ENCODE measurements around the gene MSRB1. TPM values are rescaled to one million over a fixed set of nuclear protein-coding genes. Genes with fewer than 3 reads are reported as not detected.
"Not testable (repeated sequence)": the region's sequence is repeated elsewhere in the genome, so short reads cannot be mapped to it uniquely, and the experiment has no call there.

Gene MSRB1
- total RNA-seq, 1 donor from 2014 or later, result 23.7 TPM

DNA sequence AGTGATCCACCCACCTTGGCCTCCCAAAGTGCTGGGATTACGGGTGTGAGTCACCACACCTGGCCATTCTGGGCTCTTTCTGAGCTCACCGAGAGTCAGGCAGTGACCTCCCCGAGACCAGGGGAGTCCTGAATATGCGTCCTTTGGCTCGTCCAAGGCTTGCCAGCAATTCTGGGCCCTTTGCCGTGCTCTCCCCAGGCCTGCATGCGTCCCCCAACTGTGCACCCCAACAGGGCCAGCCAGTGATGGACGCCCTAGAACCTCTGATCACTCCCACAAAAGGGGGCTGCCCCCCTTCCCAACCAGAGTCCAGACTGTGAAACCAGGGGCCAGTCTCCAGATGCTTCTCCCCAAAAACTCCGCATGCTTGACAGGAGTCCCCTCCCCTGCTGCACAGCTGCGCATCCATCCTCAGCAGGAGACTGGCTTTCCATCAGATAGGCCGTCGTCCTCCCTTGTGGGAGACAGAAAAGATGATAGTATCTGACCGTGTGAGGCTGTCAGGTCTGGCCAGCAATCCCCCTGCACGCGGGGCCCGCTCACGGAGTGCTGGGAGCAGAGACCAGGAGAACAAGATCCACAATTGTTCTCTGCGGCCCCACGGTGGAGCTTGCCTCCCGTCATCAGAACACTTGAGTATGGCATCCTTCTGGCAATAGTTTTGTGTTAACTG lies 40.3 kb downstream of the MSRB1 start:
- Histone ChIP-seq H4K20me1 (ENCODE audit: insufficient read depth, low read length) (no peaks in the 10 kb centered on the region), H2AFZ (ENCODE audit: low read depth, low read length) (no peak overlapping the region), H3K36me3 (ENCODE audit: insufficient read depth, low read length) (no peaks in the 10 kb centered on the region), H3K4me1 (ENCODE audit: insufficient read depth, low read length) (no peaks in the 10 kb centered on the region), H3K4me2 (ENCODE audit: low read length) (no peak overlapping the region), H3K4me3 (ENCODE audit: insufficient read depth, low read depth, low read length) (no peak overlapping the region), H3K9me3 (ENCODE audit: insufficient read depth, low read depth, low read length) (no peaks in the 10 kb centered on the region), H3K27ac (ENCODE audit: low read depth, low read length) (no peak overlapping the region), H3K79me2 (ENCODE audit: insufficient read depth, low read length) (no peaks in the 10 kb centered on the region), H3K27me3 (ENCODE audit: insufficient read depth, low read length) (peaks cover 18% of the 10 kb centered on the region), H3K9ac (ENCODE audit: low read length) (no peak overlapping the region)
- DNase-seq (ENCODE audit: low read depth) (no peak), FAIRE-seq (no peak)
- H3K36me3 Mint-ChIP-seq (ENCODE audit: low read depth, unreplicated experiment), result no peaks in the 10 kb centered on the region
- H3K27ac Mint-ChIP-seq (ENCODE audit: unreplicated experiment), result no peak overlapping the region
- TF ChIP-seq, protein P1, sequence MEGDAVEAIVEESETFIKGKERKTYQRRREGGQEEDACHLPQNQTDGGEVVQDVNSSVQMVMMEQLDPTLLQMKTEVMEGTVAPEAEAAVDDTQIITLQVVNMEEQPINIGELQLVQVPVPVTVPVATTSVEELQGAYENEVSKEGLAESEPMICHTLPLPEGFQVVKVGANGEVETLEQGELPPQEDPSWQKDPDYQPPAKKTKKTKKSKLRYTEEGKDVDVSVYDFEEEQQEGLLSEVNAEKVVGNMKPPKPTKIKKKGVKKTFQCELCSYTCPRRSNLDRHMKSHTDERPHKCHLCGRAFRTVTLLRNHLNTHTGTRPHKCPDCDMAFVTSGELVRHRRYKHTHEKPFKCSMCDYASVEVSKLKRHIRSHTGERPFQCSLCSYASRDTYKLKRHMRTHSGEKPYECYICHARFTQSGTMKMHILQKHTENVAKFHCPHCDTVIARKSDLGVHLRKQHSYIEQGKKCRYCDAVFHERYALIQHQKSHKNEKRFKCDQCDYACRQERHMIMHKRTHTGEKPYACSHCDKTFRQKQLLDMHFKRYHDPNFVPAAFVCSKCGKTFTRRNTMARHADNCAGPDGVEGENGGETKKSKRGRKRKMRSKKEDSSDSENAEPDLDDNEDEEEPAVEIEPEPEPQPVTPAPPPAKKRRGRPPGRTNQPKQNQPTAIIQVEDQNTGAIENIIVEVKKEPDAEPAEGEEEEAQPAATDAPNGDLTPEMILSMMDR (IDR thresholded peaks at IDR 0.05; ENCODE audit: insufficient read depth, low read depth, low read length), result no peak
- TF ChIP-seq EZH2 (IDR thresholded peaks at IDR 0.05; ENCODE audit: insufficient read depth, low read length), result no peak
- peaks cover 3% of the 10 kb centered on the region for H3K4me1 Mint-ChIP-seq (ENCODE audit: low read depth, unreplicated experiment)
- H3K27me3 Mint-ChIP-seq (ENCODE audit: low read depth, unreplicated experiment), result peaks cover 47% of the 10 kb centered on the region
- H3K4me3 Mint-ChIP-seq (ENCODE audit: unreplicated experiment), result no peak overlapping the region
- no peaks in the 10 kb centered on the region for H3K9me3 Mint-ChIP-seq (ENCODE audit: unreplicated experiment)

DNA sequence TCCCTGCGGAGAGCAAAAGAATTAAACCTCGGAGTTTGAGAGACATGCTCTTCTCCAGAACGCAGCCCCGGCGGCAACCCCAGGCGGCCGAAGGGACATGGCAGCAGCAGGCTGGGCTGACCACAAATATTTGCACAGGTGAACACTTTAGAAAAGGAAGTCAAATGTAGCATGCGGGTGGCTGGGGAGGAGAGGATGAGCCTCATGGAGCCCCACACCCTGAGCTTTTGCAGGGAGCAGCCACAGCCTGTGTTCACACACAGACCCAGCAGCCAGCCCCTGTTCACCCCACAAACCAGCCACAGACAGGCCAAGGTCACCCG lies 42.6 kb downstream of the MSRB1 start:
- no peaks in the 10 kb centered on the region for H3K36me3 Mint-ChIP-seq (ENCODE audit: low read depth, unreplicated experiment)
- H3K9me3 ChIP-seq (ENCODE audit: insufficient read depth, low read depth, low read length), result no peaks in the 10 kb centered on the region
- H3K9me3 Mint-ChIP-seq (ENCODE audit: unreplicated experiment), result no peaks in the 10 kb centered on the region
- no peak overlapping the region for H2AFZ ChIP-seq (ENCODE audit: low read depth, low read length)
- H3K4me1 ChIP-seq (ENCODE audit: insufficient read depth, low read length), result no peaks in the 10 kb centered on the region
- no peaks in the 10 kb centered on the region for H3K4me1 Mint-ChIP-seq (ENCODE audit: low read depth, unreplicated experiment)
- no peaks in the 10 kb centered on the region for H3K79me2 ChIP-seq (ENCODE audit: insufficient read depth, low read length)
- peaks cover 54% of the 10 kb centered on the region for H3K27me3 Mint-ChIP-seq (ENCODE audit: low read depth, unreplicated experiment)
- H3K4me3 ChIP-seq (ENCODE audit: insufficient read depth, low read depth, low read length), result no peak overlapping the region
- H3K9ac ChIP-seq (ENCODE audit: low read length), result no peak overlapping the region
- H3K36me3 ChIP-seq (ENCODE audit: insufficient read depth, low read length), result no peaks in the 10 kb centered on the region
- peaks cover 10% of the 10 kb centered on the region for H3K27me3 ChIP-seq (ENCODE audit: insufficient read depth, low read length)
- no peaks in the 10 kb centered on the region for H4K20me1 ChIP-seq (ENCODE audit: insufficient read depth, low read length)
- no peak overlapping the region for H3K4me2 ChIP-seq (ENCODE audit: low read length)
- DNase-seq (ENCODE audit: low read depth) (no peak), FAIRE-seq (no peak)
- H3K27ac Mint-ChIP-seq (ENCODE audit: unreplicated experiment), result no peak overlapping the region
- TF ChIP-seq, protein P1 (IDR thresholded peaks at IDR 0.05; ENCODE audit: insufficient read depth, low read depth, low read length), result no peak
- no peak for TF ChIP-seq EZH2 (IDR thresholded peaks at IDR 0.05; ENCODE audit: insufficient read depth, low read length)
- H3K4me3 Mint-ChIP-seq (ENCODE audit: unreplicated experiment), result no peak overlapping the region
- H3K27ac ChIP-seq (ENCODE audit: low read depth, low read length), result no peak overlapping the region

DNA sequence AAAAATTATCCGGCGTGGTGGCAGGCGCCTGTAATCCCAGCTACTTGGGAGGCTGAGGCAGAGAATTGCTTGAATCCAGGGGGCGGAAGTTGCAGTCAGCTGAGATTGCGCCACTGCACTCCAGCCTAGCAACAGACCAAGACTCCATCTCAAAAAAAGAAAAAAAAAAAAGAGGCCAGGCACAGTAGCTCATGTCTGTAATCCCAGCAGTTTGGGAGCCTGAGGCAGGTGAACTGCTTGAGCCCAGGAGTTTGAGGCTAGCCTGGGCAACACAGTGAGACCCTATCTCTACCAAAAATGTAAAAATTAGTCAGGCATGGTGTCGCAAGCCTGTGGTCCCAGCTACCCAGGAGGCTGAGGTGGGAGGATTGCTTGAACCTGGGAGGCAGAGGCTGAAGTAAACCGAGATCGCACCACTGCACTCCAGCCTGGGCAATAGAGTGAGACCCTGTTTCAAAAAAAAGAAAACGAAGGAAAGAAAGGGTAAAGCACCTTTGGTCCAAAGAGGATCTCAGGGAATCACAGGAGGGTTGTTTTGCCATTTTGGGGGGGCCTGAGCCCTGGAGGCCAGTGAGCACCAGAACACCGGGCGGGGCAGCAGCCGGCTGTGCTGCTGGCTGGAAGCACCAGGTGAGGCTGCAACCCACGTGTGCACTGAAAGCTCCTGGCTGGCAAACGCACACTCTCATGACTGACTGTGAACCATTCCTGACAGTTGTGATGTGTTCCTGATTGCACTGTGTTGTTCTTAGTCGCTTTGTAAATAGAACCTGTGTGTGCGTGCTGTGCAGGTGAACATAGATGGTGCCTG lies 43.2 kb downstream of the MSRB1 start:
- H3K9me3 Mint-ChIP-seq (ENCODE audit: unreplicated experiment), result no peaks in the 10 kb centered on the region
- no peaks in the 10 kb centered on the region for H4K20me1 ChIP-seq (ENCODE audit: insufficient read depth, low read length)
- H3K27ac Mint-ChIP-seq (ENCODE audit: unreplicated experiment), result no peak overlapping the region
- H3K4me3 ChIP-seq (ENCODE audit: insufficient read depth, low read depth, low read length), result no peak overlapping the region
- H3K27me3 Mint-ChIP-seq (ENCODE audit: low read depth, unreplicated experiment), result peaks cover 51% of the 10 kb centered on the region
- H3K4me1 Mint-ChIP-seq (ENCODE audit: low read depth, unreplicated experiment), result no peaks in the 10 kb centered on the region
- H3K9me3 ChIP-seq (ENCODE audit: insufficient read depth, low read depth, low read length), result no peaks in the 10 kb centered on the region
- no peak overlapping the region for H2AFZ ChIP-seq (ENCODE audit: low read depth, low read length)
- H3K79me2 ChIP-seq (ENCODE audit: insufficient read depth, low read length), result no peaks in the 10 kb centered on the region
- no peaks in the 10 kb centered on the region for H3K4me1 ChIP-seq (ENCODE audit: insufficient read depth, low read length)
- no peaks in the 10 kb centered on the region for H3K36me3 ChIP-seq (ENCODE audit: insufficient read depth, low read length)
- H3K36me3 Mint-ChIP-seq (ENCODE audit: low read depth, unreplicated experiment), result no peaks in the 10 kb centered on the region
- H3K4me3 Mint-ChIP-seq (ENCODE audit: unreplicated experiment), result no peak overlapping the region
- DNase-seq (ENCODE audit: low read depth), result no peak
- H3K27me3 ChIP-seq (ENCODE audit: insufficient read depth, low read length), result peaks cover 9% of the 10 kb centered on the region
- H3K4me2 ChIP-seq (ENCODE audit: low read length), result no peak overlapping the region
- no peak overlapping the region for H3K9ac ChIP-seq (ENCODE audit: low read length)
- no peak overlapping the region for H3K27ac ChIP-seq (ENCODE audit: low read depth, low read length)
- no peak for FAIRE-seq
- no peak for TF ChIP-seq EZH2 (IDR thresholded peaks at IDR 0.05; ENCODE audit: insufficient read depth, low read length)
- TF ChIP-seq, protein P1 (IDR thresholded peaks at IDR 0.05; ENCODE audit: insufficient read depth, low read depth, low read length), result no peak

DNA sequence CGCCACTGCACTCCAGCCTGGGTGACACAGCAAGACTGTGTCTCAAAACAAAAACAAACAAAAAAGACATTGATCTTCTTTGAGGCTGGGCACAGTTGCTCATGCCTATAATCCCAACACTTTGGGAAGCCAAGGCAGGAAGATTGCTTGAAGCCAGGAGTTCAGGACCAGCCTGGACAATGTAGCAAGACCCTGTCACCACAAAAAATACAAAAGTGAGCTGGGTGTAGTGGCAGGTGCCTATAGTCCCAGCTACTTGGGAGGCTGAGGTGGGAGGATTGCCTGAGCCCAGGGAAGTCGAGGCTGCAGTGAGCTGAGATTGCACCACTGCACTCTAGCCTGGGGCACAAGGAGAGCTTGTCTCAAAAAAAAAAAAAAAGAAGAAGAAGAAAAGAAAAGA lies 45.3 kb downstream of the MSRB1 start:
- H3K4me3 Mint-ChIP-seq (ENCODE audit: unreplicated experiment); H4K20me1 ChIP-seq (ENCODE audit: insufficient read depth, low read length); H3K27ac Mint-ChIP-seq (ENCODE audit: unreplicated experiment); H3K4me2 ChIP-seq (ENCODE audit: low read length); H2AFZ ChIP-seq (ENCODE audit: low read depth, low read length); H3K36me3 Mint-ChIP-seq (ENCODE audit: low read depth, unreplicated experiment); H3K9ac ChIP-seq (ENCODE audit: low read length); H3K9me3 Mint-ChIP-seq (ENCODE audit: unreplicated experiment); H3K4me1 Mint-ChIP-seq (ENCODE audit: low read depth, unreplicated experiment); H3K27me3 ChIP-seq (ENCODE audit: insufficient read depth, low read length); H3K4me1 ChIP-seq (ENCODE audit: insufficient read depth, low read length); H3K4me3 ChIP-seq (ENCODE audit: insufficient read depth, low read depth, low read length); DNase-seq (ENCODE audit: low read depth); H3K36me3 ChIP-seq (ENCODE audit: insufficient read depth, low read length); H3K79me2 ChIP-seq (ENCODE audit: insufficient read depth, low read length); H3K9me3 ChIP-seq (ENCODE audit: insufficient read depth, low read depth, low read length); H3K27ac ChIP-seq (ENCODE audit: low read depth, low read length); FAIRE-seq: not testable (repeated sequence)
- peaks cover 46% of the 10 kb centered on the region for H3K27me3 Mint-ChIP-seq (ENCODE audit: low read depth, unreplicated experiment)

Measured in astrocyte (in vitro differentiated cells and primary cell).